ENCODE results near the gene NEFH.

Gene NEFH

DNA sequence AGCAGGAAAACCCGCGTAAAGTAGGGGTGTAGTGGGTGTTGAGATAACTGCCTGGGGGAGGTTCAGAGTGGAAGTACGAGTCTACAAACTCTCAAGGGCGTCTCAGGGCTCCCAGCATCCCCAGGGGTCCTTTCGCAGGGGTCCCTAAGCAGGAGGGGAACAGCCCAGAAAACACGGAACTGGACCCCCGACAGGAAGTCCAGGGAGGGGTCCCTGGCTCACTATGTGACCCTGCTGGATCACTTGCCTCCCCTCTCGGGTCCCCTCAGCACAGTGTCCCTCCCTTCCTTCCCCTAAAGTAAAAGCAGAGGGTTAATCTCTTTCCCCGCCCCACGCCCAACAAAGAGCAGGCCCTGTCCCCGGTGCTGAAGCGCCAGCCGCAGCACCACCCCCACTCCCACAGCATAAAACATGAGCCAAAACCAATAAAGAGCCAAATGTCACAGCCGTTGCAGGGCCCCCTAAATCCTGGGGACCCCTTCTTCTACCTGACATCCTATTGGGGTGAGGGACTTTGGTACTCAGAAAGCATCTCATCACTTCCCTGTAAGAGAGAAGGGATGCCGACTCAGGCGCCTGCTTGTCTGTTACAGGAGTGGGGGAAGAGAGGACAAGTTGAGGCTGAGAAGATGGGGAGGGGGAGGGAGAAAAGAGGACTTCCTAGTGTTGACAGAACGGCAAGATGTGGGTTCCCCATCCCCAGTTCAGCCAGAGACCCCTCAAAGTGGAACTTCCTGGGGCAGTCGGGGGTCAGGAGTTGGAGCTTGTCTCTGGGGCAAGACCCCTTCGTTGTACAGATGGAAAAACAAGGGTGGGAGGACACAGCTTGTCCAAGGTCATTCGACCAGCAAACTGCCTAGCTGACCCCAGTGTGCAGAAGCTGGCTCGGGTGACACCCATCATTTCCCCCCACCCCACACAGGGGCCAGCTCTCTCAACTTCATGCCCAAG is 1.4 kb upstream of the NEFH start:
- DNase-seq: no peak
- Histone ChIP-seq H3K4me3 (ENCODE audit: insufficient read depth, low read depth, low read length, poor library complexity, severe bottlenecking) (no peak overlapping the region), H3K27ac (ENCODE audit: insufficient read depth, low read length, poor library complexity, severe bottlenecking) (no peak overlapping the region), H3K9me3 (ENCODE audit: control insufficient read depth, low read length) (no peaks in the 10 kb centered on the region), H3K4me1 (ENCODE audit: control insufficient read depth, insufficient read depth, low read length, poor library complexity, severe bottlenecking) (peaks cover 4% of the 10 kb centered on the region), H3K27me3 (replicated peaks; ENCODE audit: control insufficient read depth, insufficient read depth, low read length, poor library complexity, severe bottlenecking) (peaks cover 12% of the 10 kb centered on the region), H3K36me3 (ENCODE audit: control insufficient read depth, insufficient read depth, low read length) (no peaks in the 10 kb centered on the region)

DNA sequence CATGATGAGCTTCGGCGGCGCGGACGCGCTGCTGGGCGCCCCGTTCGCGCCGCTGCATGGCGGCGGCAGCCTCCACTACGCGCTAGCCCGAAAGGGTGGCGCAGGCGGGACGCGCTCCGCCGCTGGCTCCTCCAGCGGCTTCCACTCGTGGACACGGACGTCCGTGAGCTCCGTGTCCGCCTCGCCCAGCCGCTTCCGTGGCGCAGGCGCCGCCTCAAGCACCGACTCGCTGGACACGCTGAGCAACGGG is 169 bp downstream of the NEFH start:
- Histone ChIP-seq H3K27me3 (replicated peaks; ENCODE audit: control insufficient read depth, insufficient read depth, low read length, poor library complexity, severe bottlenecking) (peaks cover 12% of the 10 kb centered on the region), H3K4me3 (ENCODE audit: insufficient read depth, low read depth, low read length, poor library complexity, severe bottlenecking) (no peak overlapping the region), H3K4me1 (ENCODE audit: control insufficient read depth, insufficient read depth, low read length, poor library complexity, severe bottlenecking) (peaks cover 4% of the 10 kb centered on the region), H3K27ac (ENCODE audit: insufficient read depth, low read length, poor library complexity, severe bottlenecking) (no peak overlapping the region), H3K9me3 (ENCODE audit: control insufficient read depth, low read length) (no peaks in the 10 kb centered on the region), H3K36me3 (ENCODE audit: control insufficient read depth, insufficient read depth, low read length) (no peaks in the 10 kb centered on the region)
- no peak for DNase-seq

DNA sequence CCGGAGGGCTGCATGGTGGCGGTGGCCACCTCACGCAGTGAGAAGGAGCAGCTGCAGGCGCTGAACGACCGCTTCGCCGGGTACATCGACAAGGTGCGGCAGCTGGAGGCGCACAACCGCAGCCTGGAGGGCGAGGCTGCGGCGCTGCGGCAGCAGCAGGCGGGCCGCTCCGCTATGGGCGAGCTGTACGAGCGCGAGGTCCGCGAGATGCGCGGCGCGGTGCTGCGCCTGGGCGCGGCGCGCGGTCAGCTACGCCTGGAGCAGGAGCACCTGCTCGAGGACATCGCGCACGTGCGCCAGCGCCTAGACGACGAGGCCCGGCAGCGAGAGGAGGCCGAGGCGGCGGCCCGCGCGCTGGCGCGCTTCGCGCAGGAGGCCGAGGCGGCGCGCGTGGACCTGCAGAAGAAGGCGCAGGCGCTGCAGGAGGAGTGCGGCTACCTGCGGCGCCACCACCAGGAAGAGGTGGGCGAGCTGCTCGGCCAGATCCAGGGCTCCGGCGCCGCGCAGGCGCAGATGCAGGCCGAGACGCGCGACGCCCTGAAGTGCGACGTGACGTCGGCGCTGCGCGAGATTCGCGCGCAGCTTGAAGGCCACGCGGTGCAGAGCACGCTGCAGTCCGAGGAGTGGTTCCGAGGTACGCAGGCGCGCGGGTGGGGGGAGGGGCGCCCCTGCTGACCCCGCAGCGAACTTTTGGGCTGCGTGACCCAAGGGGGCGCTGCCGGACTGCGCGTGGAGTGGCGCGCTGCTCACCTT is 670 bp downstream of the NEFH start:
- Histone ChIP-seq H3K27me3 (replicated peaks; ENCODE audit: control insufficient read depth, insufficient read depth, low read length, poor library complexity, severe bottlenecking) (peaks cover 12% of the 10 kb centered on the region), H3K4me1 (ENCODE audit: control insufficient read depth, insufficient read depth, low read length, poor library complexity, severe bottlenecking) (peaks cover 4% of the 10 kb centered on the region), H3K4me3 (ENCODE audit: insufficient read depth, low read depth, low read length, poor library complexity, severe bottlenecking) (no peak overlapping the region), H3K9me3 (ENCODE audit: control insufficient read depth, low read length) (no peaks in the 10 kb centered on the region), H3K27ac (ENCODE audit: insufficient read depth, low read length, poor library complexity, severe bottlenecking) (no peak overlapping the region), H3K36me3 (ENCODE audit: control insufficient read depth, insufficient read depth, low read length) (no peaks in the 10 kb centered on the region)
- peak in 2 of 3 donors; percentile 8 to 9 for DNase-seq

DNA sequence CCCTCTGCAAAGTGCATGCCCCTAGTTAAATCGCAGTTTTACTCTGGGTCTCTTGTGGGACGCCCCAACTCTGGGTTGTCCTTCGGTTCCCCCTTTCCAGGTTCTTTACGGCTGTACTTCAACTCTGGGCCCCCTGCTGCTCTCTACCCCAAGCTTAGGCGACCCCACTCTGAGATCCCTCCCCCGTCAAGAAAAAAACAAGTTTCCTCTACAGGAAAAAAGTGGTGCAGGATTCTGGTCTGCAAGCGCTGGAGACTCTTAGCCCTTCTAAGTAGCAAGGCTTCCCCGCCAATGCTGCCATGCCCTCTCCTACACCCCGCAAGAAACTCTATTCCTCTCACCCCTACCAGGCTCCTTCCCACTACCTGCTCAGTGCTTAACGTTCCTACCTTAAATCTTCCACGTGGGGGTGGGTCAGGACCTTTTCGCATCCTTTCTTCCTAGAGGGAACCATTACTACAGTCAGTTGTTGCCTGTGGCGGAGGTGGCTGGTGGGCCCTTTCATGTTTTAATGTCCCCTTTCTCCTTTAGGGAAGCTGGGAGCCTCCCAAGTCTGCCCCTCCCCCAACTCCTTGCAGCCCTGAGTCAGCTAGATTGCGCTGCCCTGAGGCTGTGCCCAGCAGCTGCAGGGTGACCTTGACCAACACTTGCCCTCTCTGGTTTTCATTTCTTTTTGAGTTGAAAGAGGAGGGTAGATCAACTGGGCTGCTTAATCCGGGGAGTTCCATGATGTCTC is 1.4 kb downstream of the NEFH start:
- Histone ChIP-seq H3K4me1 (ENCODE audit: control insufficient read depth, insufficient read depth, low read length, poor library complexity, severe bottlenecking) (peaks cover 4% of the 10 kb centered on the region), H3K36me3 (ENCODE audit: control insufficient read depth, insufficient read depth, low read length) (no peaks in the 10 kb centered on the region), H3K27me3 (replicated peaks; ENCODE audit: control insufficient read depth, insufficient read depth, low read length, poor library complexity, severe bottlenecking) (peaks cover 12% of the 10 kb centered on the region), H3K4me3 (ENCODE audit: insufficient read depth, low read depth, low read length, poor library complexity, severe bottlenecking) (no peak overlapping the region), H3K27ac (ENCODE audit: insufficient read depth, low read length, poor library complexity, severe bottlenecking) (no peak overlapping the region), H3K9me3 (ENCODE audit: control insufficient read depth, low read length) (no peaks in the 10 kb centered on the region)
- no peak for DNase-seq

DNA sequence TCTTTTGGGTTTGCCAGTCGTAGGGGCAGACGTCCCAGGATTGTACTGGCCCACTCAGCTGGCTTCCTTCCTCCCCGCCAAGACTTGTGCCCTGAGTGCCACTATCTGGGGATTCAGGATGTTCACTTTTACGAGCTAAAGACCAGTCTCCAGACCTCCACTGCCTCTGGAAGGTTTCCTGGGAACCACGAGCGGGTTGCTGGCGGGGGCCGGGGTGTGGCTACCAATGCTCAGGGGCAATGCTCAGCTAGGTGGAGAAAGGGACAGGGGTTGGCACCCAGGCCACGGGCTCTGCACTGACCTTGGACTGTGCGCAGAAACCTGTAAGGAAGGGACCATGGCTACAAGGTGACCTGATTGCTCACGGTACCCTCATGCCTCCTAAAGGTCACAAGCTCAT is 2.2 kb downstream of the NEFH start:
- Histone ChIP-seq H3K27ac (ENCODE audit: insufficient read depth, low read length, poor library complexity, severe bottlenecking) (no peak overlapping the region), H3K4me1 (ENCODE audit: control insufficient read depth, insufficient read depth, low read length, poor library complexity, severe bottlenecking) (peaks cover 4% of the 10 kb centered on the region), H3K36me3 (ENCODE audit: control insufficient read depth, insufficient read depth, low read length) (no peaks in the 10 kb centered on the region), H3K27me3 (replicated peaks; ENCODE audit: control insufficient read depth, insufficient read depth, low read length, poor library complexity, severe bottlenecking) (peaks cover 12% of the 10 kb centered on the region), H3K4me3 (ENCODE audit: insufficient read depth, low read depth, low read length, poor library complexity, severe bottlenecking) (no peak overlapping the region), H3K9me3 (ENCODE audit: control insufficient read depth, low read length) (no peaks in the 10 kb centered on the region)
- no peak for DNase-seq

DNA sequence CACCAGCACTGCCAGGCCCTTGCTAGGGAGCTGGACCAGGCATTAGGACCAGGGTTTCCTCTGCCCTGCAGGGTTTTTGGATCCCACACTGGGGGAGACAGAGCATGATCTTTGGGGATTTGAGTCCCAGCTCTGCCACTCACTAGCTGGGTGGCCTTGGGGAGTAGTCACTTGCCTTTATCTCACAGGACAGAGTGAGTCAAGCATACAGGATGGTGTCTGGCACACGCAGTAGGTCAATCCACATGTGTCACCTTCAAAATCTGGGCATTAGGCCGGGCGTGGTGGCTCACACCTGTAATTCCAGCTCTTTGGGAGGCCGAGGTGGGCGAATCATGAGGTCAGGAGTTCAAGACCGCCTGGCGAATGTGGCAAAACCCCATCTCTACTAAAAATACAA is 2.7 kb downstream of the NEFH start:
- DNase-seq: no peak
- peaks cover 4% of the 10 kb centered on the region for H3K4me1 ChIP-seq (ENCODE audit: control insufficient read depth, insufficient read depth, low read length, poor library complexity, severe bottlenecking)
- H3K27me3 ChIP-seq (replicated peaks; ENCODE audit: control insufficient read depth, insufficient read depth, low read length, poor library complexity, severe bottlenecking): peaks cover 12% of the 10 kb centered on the region

DNA sequence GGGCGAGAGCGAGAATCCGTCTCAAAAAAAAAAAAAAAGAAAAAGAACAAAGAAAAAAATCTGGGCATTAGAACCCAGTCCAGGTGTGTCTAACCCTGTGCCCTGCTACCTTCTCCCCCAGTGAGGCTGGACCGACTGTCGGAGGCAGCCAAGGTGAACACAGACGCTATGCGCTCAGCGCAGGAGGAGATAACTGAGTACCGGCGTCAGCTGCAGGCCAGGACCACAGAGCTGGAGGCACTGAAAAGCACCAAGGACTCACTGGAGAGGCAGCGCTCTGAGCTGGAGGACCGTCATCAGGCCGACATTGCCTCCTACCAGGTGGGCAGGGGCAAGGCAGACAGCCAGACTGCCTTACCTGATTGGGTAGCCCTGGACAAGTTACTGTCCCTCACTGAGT is 3.2 kb downstream of the NEFH start:
- H3K27ac ChIP-seq (ENCODE audit: insufficient read depth, low read length, poor library complexity, severe bottlenecking): no peak overlapping the region
- no peaks in the 10 kb centered on the region for H3K36me3 ChIP-seq (ENCODE audit: control insufficient read depth, insufficient read depth, low read length)
- no peak for DNase-seq
- peaks cover 12% of the 10 kb centered on the region for H3K27me3 ChIP-seq (replicated peaks; ENCODE audit: control insufficient read depth, insufficient read depth, low read length, poor library complexity, severe bottlenecking)
- H3K4me1 ChIP-seq (ENCODE audit: control insufficient read depth, insufficient read depth, low read length, poor library complexity, severe bottlenecking): peaks cover 4% of the 10 kb centered on the region
- H3K9me3 ChIP-seq (ENCODE audit: control insufficient read depth, low read length): no peaks in the 10 kb centered on the region
- no peak overlapping the region for H3K4me3 ChIP-seq (ENCODE audit: insufficient read depth, low read depth, low read length, poor library complexity, severe bottlenecking)

More for the DNA sequence above, 2.7 kb downstream of the NEFH start:
- Histone ChIP-seq H3K4me3 (ENCODE audit: insufficient read depth, low read depth, low read length, poor library complexity, severe bottlenecking) (no peak overlapping the region), H3K27ac (ENCODE audit: insufficient read depth, low read length, poor library complexity, severe bottlenecking) (no peak overlapping the region), H3K9me3 (ENCODE audit: control insufficient read depth, low read length) (no peaks in the 10 kb centered on the region), H3K36me3 (ENCODE audit: control insufficient read depth, insufficient read depth, low read length) (no peaks in the 10 kb centered on the region)

DNA sequence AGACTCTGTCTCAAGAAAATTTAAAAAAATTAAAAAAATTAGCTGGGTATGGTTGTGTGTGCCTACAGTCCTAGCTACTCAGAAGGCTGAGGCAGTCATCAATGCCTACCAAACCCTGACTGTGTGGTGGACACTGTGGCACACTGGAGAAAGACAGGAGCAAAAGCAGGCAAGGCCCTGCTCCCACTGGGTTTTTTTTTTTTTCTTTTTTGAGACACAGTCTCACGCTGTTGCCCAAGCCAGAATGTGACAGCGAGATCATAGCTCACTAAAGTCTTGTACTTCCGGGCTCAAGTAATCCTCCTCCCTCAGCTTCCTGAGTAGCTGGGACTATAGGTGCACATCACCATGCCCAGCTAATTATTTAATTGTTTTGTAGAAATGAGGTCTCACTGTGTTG is 4.6 kb downstream of the NEFH start:
- H3K4me1 ChIP-seq (ENCODE audit: control insufficient read depth, insufficient read depth, low read length, poor library complexity, severe bottlenecking): peaks cover 4% of the 10 kb centered on the region
- no peaks in the 10 kb centered on the region for H3K36me3 ChIP-seq (ENCODE audit: control insufficient read depth, insufficient read depth, low read length)
- DNase-seq: no peak
- H3K9me3 ChIP-seq (ENCODE audit: control insufficient read depth, low read length): no peaks in the 10 kb centered on the region
- no peak overlapping the region for H3K4me3 ChIP-seq (ENCODE audit: insufficient read depth, low read depth, low read length, poor library complexity, severe bottlenecking)
- H3K27ac ChIP-seq (ENCODE audit: insufficient read depth, low read length, poor library complexity, severe bottlenecking): no peak overlapping the region
- H3K27me3 ChIP-seq (replicated peaks; ENCODE audit: control insufficient read depth, insufficient read depth, low read length, poor library complexity, severe bottlenecking): peaks cover 12% of the 10 kb centered on the region

DNA sequence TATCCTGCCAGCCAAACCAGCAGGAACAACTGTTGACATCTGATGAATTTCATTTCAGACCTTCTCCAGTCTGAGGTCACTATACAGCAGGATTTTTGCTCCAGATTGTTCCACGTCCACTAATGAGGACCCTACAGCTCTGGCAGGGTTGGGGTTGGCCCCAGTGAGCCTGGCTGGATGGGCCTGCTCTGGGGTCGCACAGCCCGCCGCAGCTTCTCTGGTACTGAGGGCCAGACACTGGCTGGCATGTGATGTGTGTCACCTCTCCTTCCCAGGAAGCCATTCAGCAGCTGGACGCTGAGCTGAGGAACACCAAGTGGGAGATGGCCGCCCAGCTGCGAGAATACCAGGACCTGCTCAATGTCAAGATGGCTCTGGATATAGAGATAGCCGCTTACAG is 5.4 kb downstream of the NEFH start:
- DNase-seq: no peak
- Histone ChIP-seq H3K4me3 (ENCODE audit: insufficient read depth, low read depth, low read length, poor library complexity, severe bottlenecking) (no peak overlapping the region), H3K9me3 (ENCODE audit: control insufficient read depth, low read length) (no peaks in the 10 kb centered on the region), H3K27ac (ENCODE audit: insufficient read depth, low read length, poor library complexity, severe bottlenecking) (no peak overlapping the region), H3K4me1 (ENCODE audit: control insufficient read depth, insufficient read depth, low read length, poor library complexity, severe bottlenecking) (no peaks in the 10 kb centered on the region), H3K36me3 (ENCODE audit: control insufficient read depth, insufficient read depth, low read length) (no peaks in the 10 kb centered on the region), H3K27me3 (replicated peaks; ENCODE audit: control insufficient read depth, insufficient read depth, low read length, poor library complexity, severe bottlenecking) (peaks cover 4% of the 10 kb centered on the region)
